ENCODE results near the gene PIEZO2. TPM values are rescaled to one million over a fixed set of nuclear protein-coding genes. Genes with fewer than 3 reads are reported as not detected.

Gene PIEZO2
- total and polyA plus RNA-seq, 7 donors, result 1.4 to 35.2 (median 25.1) TPM; not detected in 1

DNA sequence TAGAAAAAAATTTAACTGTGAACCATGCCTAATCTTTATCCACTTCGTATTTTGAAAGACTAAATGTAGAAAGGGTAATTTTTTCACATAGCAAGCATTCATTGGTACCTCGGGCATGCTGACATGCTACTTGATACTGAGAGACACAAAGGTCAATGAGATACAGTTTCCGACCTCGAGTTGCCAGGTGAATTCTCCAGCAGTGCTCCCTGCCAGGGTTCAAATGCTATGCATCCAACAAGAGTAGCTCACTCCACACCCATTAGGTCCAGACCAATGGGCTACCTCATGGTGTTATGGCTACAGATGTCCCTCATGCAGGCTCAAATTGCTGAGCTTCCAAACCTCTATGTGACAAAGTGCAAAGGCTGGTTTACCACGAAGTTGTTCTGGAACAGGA, 305.8 kb downstream of the PIEZO2 start:
- Histone ChIP-seq H3K27ac (no peak overlapping the region), H3K27me3 (no peaks in the 10 kb centered on the region), H3K36me3 (no peaks in the 10 kb centered on the region), H3K4me1 (no peaks in the 10 kb centered on the region), H3K4me3 (no peak overlapping the region), H3K9me3 (no peaks in the 10 kb centered on the region)
- intact Hi-C loops (cut with DNase I), result no loop called here
- TF ChIP-seq POLR2A (IDR thresholded peaks at IDR 0.05) (no peak), POLR2AphosphoS5 (IDR thresholded peaks at IDR 0.05) (no peak), EP300 (IDR thresholded peaks at IDR 0.05) (no peak), CTCF (IDR thresholded peaks at IDR 0.05) (no peak)
- 58 to 82% methylated on average over 5 of the region's 5 CpGs for WGBS, 2 donors
- DNase-seq, result no peak

DNA sequence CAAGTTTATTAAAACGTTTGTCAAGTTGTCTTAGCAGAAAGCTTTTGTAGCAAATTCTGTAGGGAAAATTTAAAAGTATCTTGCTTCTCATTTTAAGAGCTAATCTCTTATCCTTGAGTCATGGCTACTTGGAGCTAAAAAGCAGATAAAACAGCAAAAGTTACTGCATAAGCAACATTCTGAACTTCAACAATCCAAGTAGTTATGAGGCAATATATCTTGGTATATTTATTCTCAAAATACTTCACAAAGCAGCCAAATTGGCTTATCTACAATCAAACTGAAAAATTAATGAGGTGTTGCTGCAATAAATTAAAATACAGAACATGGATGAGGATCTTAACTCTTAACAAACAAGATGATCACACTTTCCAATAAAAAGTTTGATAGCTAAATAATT, 306.5 kb downstream of the PIEZO2 start:
- no peaks in the 10 kb centered on the region for H3K27me3 ChIP-seq

GRCh38 chr18:10842371-10842770, 307.0 kb downstream of the PIEZO2 start:
- intact Hi-C loops (cut with DNase I), result no loop called here
- Histone ChIP-seq H3K4me1 (no peaks in the 10 kb centered on the region), H3K36me3 (no peaks in the 10 kb centered on the region), H3K27ac (no peak overlapping the region), H3K4me3 (no peak overlapping the region), H3K27me3 (no peaks in the 10 kb centered on the region), H3K9me3 (no peaks in the 10 kb centered on the region)
- TF ChIP-seq POLR2A (IDR thresholded peaks at IDR 0.05) (no peak), CTCF (IDR thresholded peaks at IDR 0.05) (no peak), EP300 (IDR thresholded peaks at IDR 0.05) (no peak), POLR2AphosphoS5 (IDR thresholded peaks at IDR 0.05) (no peak)
- 57 to 70% methylated on average over 4 of the region's 4 CpGs for WGBS, 2 donors
- no peak for DNase-seq

More for the DNA sequence above, 306.5 kb downstream of the PIEZO2 start:
- no peaks in the 10 kb centered on the region for H3K36me3 ChIP-seq
- H3K27ac ChIP-seq, result no peak overlapping the region
- no peaks in the 10 kb centered on the region for H3K4me1 ChIP-seq
- no peak overlapping the region for H3K4me3 ChIP-seq
- intact Hi-C loops (cut with DNase I), result no loop called here
- no peak for DNase-seq
- no peak for TF ChIP-seq POLR2AphosphoS5 (IDR thresholded peaks at IDR 0.05)
- no peak for TF ChIP-seq POLR2A (IDR thresholded peaks at IDR 0.05)
- TF ChIP-seq EP300 (IDR thresholded peaks at IDR 0.05), result no peak
- no peak for TF ChIP-seq CTCF (IDR thresholded peaks at IDR 0.05)
- WGBS, 2 donors, result 7 to 52% methylated on average over 1 of the region's 1 CpG
- H3K9me3 ChIP-seq, result no peaks in the 10 kb centered on the region

GRCh38 chr18:10841203-10841602, 308.2 kb downstream of the PIEZO2 start:
- Histone ChIP-seq H3K36me3 (no peaks in the 10 kb centered on the region), H3K4me3 (no peak overlapping the region), H3K9me3 (no peaks in the 10 kb centered on the region), H3K27me3 (no peaks in the 10 kb centered on the region), H3K4me1 (no peaks in the 10 kb centered on the region), H3K27ac (no peak overlapping the region)
- DNase-seq, result no peak
- intact Hi-C loops (cut with DNase I), result no loop called here
- TF ChIP-seq POLR2A (IDR thresholded peaks at IDR 0.05), result no peak
- no peak for TF ChIP-seq CTCF (IDR thresholded peaks at IDR 0.05)
- no peak for TF ChIP-seq EP300 (IDR thresholded peaks at IDR 0.05)
- TF ChIP-seq POLR2AphosphoS5 (IDR thresholded peaks at IDR 0.05), result no peak

GRCh38 chr18:10840743-10841142, 308.6 kb downstream of the PIEZO2 start:
- H3K36me3 ChIP-seq, result no peaks in the 10 kb centered on the region
- H3K4me3 ChIP-seq, result no peak overlapping the region
- 34 to 54% methylated on average over 2 of the region's 2 CpGs for WGBS, 2 donors
- no peaks in the 10 kb centered on the region for H3K4me1 ChIP-seq
- intact Hi-C loops (cut with DNase I), result no loop called here
- no peak overlapping the region for H3K27ac ChIP-seq
- no peak for TF ChIP-seq CTCF (IDR thresholded peaks at IDR 0.05)
- TF ChIP-seq POLR2AphosphoS5 (IDR thresholded peaks at IDR 0.05), result no peak
- TF ChIP-seq POLR2A (IDR thresholded peaks at IDR 0.05), result no peak
- no peak for TF ChIP-seq EP300 (IDR thresholded peaks at IDR 0.05)
- DNase-seq, result no peak
- H3K9me3 ChIP-seq, result no peaks in the 10 kb centered on the region
- H3K27me3 ChIP-seq, result no peaks in the 10 kb centered on the region
